ENCODE data around the gene PTPRN2. TPM values are rescaled to one million over a fixed set of nuclear protein-coding genes. Genes with fewer than 3 reads are reported as not detected.
"Not testable (repeated sequence)": the region's sequence is repeated elsewhere in the genome, so short reads cannot be mapped to it uniquely, and the experiment has no call there.

PTPRN2 gene
- total RNA-seq, 2 experiments from 2014 or later: 0.46 to 0.51 TPM

- no peak for ATAC-seq
- no peaks in the 10 kb centered on the region for H3K36me3 Mint-ChIP-seq (ENCODE audit: low read depth)
- H3K9me3 Mint-ChIP-seq (ENCODE audit: low read depth): no peaks in the 10 kb centered on the region
- DNase-seq: no peak
- CTCF ChIA-PET: no interaction called here
- no peak overlapping the region for H3K27ac Mint-ChIP-seq
- no peak overlapping the region for H3K4me3 Mint-ChIP-seq
- POLR2A ChIA-PET: no interaction called here
- H3K4me1 Mint-ChIP-seq: no peaks in the 10 kb centered on the region
- intact Hi-C loops (cut with DNase I, micrococcal nuclease): no loop called here
- H3K27me3 Mint-ChIP-seq: no peaks in the 10 kb centered on the region
Measured at GRCh38 chr7:158275711-158276413, 311.8 kb downstream of the PTPRN2 start.

GRCh38 chr7:158274996-158275395 is 312.6 kb downstream of the PTPRN2 start:
- ATAC-seq (no peak), DNase-seq (no peak)
- Mint-ChIP-seq H3K36me3 (ENCODE audit: low read depth) (no peaks in the 10 kb centered on the region), H3K4me1 (no peaks in the 10 kb centered on the region), H3K27ac (no peak overlapping the region), H3K27me3 (no peaks in the 10 kb centered on the region), H3K9me3 (ENCODE audit: low read depth) (no peaks in the 10 kb centered on the region), H3K4me3 (no peak overlapping the region)
- intact Hi-C loops (cut with DNase I, micrococcal nuclease): no loop called here
- CTCF ChIA-PET: no interaction called here
- POLR2A ChIA-PET: no interaction called here

- H3K27me3 Mint-ChIP-seq: no peaks in the 10 kb centered on the region
- POLR2A ChIA-PET: no interaction called here
- no peaks in the 10 kb centered on the region for H3K36me3 Mint-ChIP-seq (ENCODE audit: low read depth)
- ATAC-seq (no peak), DNase-seq (no peak)
- H3K4me1 Mint-ChIP-seq: no peaks in the 10 kb centered on the region
- H3K4me3 Mint-ChIP-seq: no peak overlapping the region
- CTCF ChIA-PET: no interaction called here
- intact Hi-C loops (cut with DNase I, micrococcal nuclease): no loop called here
- no peaks in the 10 kb centered on the region for H3K9me3 Mint-ChIP-seq (ENCODE audit: low read depth)
- H3K27ac Mint-ChIP-seq: no peak overlapping the region
Measured at GRCh38 chr7:158274404-158274811, 313.2 kb downstream of the PTPRN2 start.

- H3K4me3 Mint-ChIP-seq; DNase-seq; H3K9me3 Mint-ChIP-seq (ENCODE audit: low read depth); H3K36me3 Mint-ChIP-seq (ENCODE audit: low read depth); H3K27ac Mint-ChIP-seq; CTCF ChIA-PET; ATAC-seq; H3K4me1 Mint-ChIP-seq; H3K27me3 Mint-ChIP-seq; intact Hi-C loops (cut with DNase I, micrococcal nuclease); POLR2A ChIA-PET: not testable (repeated sequence)
Measured at GRCh38 chr7:158273756-158274342, 313.8 kb downstream of the PTPRN2 start.

GRCh38 chr7:158273138-158273651 is 314.4 kb downstream of the PTPRN2 start:
- Mint-ChIP-seq H3K4me1 (no peaks in the 10 kb centered on the region), H3K4me3 (no peak overlapping the region), H3K27me3 (no peaks in the 10 kb centered on the region), H3K27ac (no peak overlapping the region), H3K36me3 (ENCODE audit: low read depth) (no peaks in the 10 kb centered on the region), H3K9me3 (ENCODE audit: low read depth) (no peaks in the 10 kb centered on the region)
- intact Hi-C loops (cut with DNase I, micrococcal nuclease): no loop called here
- no peak for DNase-seq
- ATAC-seq: no peak
- CTCF ChIA-PET: no interaction called here
- POLR2A ChIA-PET: no interaction called here

GRCh38 chr7:158272509-158273137 is 315.0 kb downstream of the PTPRN2 start:
- Mint-ChIP-seq H3K9me3 (ENCODE audit: low read depth) (no peaks in the 10 kb centered on the region), H3K36me3 (ENCODE audit: low read depth) (no peaks in the 10 kb centered on the region), H3K4me1 (no peaks in the 10 kb centered on the region), H3K27me3 (no peaks in the 10 kb centered on the region), H3K27ac (no peak overlapping the region), H3K4me3 (no peak overlapping the region)
- no peak for ATAC-seq
- DNase-seq: no peak
- intact Hi-C loops (cut with DNase I, micrococcal nuclease): no loop called here
- ChIA-PET POLR2A (no interaction called here), CTCF (no interaction called here)

GRCh38 chr7:158272091-158272490 is 315.5 kb downstream of the PTPRN2 start:
- Mint-ChIP-seq H3K4me3 (no peak overlapping the region), H3K27me3 (no peaks in the 10 kb centered on the region), H3K9me3 (ENCODE audit: low read depth) (no peaks in the 10 kb centered on the region), H3K27ac (no peak overlapping the region), H3K36me3 (ENCODE audit: low read depth) (no peaks in the 10 kb centered on the region), H3K4me1 (no peaks in the 10 kb centered on the region)
- CTCF ChIA-PET: no interaction called here
- DNase-seq: no peak
- POLR2A ChIA-PET: no interaction called here
- ATAC-seq: no peak
- intact Hi-C loops (cut with DNase I, micrococcal nuclease): no loop called here

GRCh38 chr7:158271646-158272045 is 316.0 kb downstream of the PTPRN2 start:
- H3K4me3 Mint-ChIP-seq: no peak overlapping the region
- H3K36me3 Mint-ChIP-seq (ENCODE audit: low read depth): no peaks in the 10 kb centered on the region
- POLR2A ChIA-PET: no interaction called here
- CTCF ChIA-PET: interaction anchor here (0.7 kb wide), 1 partner anchor 26 kb away, joined by 3 read pairs; no protein-coding TSS in a partner anchor
- DNase-seq: no peak
- no peaks in the 10 kb centered on the region for H3K27me3 Mint-ChIP-seq
- H3K9me3 Mint-ChIP-seq (ENCODE audit: low read depth): no peaks in the 10 kb centered on the region
- intact Hi-C loops (cut with DNase I, micrococcal nuclease): no loop called here
- H3K27ac Mint-ChIP-seq: no peak overlapping the region
- ATAC-seq: no peak
- H3K4me1 Mint-ChIP-seq: no peaks in the 10 kb centered on the region

- intact Hi-C loops (cut with DNase I, micrococcal nuclease): no loop called here
- Mint-ChIP-seq H3K27me3 (no peaks in the 10 kb centered on the region), H3K4me3 (no peak overlapping the region), H3K4me1 (no peaks in the 10 kb centered on the region), H3K27ac (no peak overlapping the region), H3K9me3 (ENCODE audit: low read depth) (no peaks in the 10 kb centered on the region), H3K36me3 (ENCODE audit: low read depth) (no peaks in the 10 kb centered on the region)
- ChIA-PET CTCF (interaction anchor here (0.7 kb wide), 1 partner anchor 25 kb away, joined by 3 read pairs; no protein-coding TSS in a partner anchor), POLR2A (no interaction called here)
- no peak for ATAC-seq
- no peak for DNase-seq
Measured at GRCh38 chr7:158270856-158271413, 316.7 kb downstream of the PTPRN2 start.

GRCh38 chr7:158270106-158270775 is 317.4 kb downstream of the PTPRN2 start:
- Mint-ChIP-seq H3K27me3 (no peaks in the 10 kb centered on the region), H3K27ac (no peak overlapping the region), H3K36me3 (ENCODE audit: low read depth) (no peaks in the 10 kb centered on the region), H3K4me1 (no peaks in the 10 kb centered on the region), H3K4me3 (no peak overlapping the region), H3K9me3 (ENCODE audit: low read depth) (no peaks in the 10 kb centered on the region)
- ATAC-seq: no peak
- ChIA-PET POLR2A (no interaction called here), CTCF (no interaction called here)
- intact Hi-C loops (cut with DNase I, micrococcal nuclease): no loop called here
- no peak for DNase-seq

GRCh38 chr7:158268816-158269535 is 318.6 kb downstream of the PTPRN2 start:
- intact Hi-C loops (cut with DNase I, micrococcal nuclease): no loop called here
- Mint-ChIP-seq H3K4me3 (no peak overlapping the region), H3K36me3 (ENCODE audit: low read depth) (no peaks in the 10 kb centered on the region), H3K27me3 (no peaks in the 10 kb centered on the region), H3K9me3 (ENCODE audit: low read depth) (no peaks in the 10 kb centered on the region), H3K4me1 (no peaks in the 10 kb centered on the region), H3K27ac (no peak overlapping the region)
- ATAC-seq: no peak
- CTCF ChIA-PET: no interaction called here
- DNase-seq: no peak
- POLR2A ChIA-PET: no interaction called here
